ENCODE data around the gene R3HDM2.

- TF ChIP-seq POLR2A (IDR thresholded peaks at IDR 0.05) = no peak
- no peak for TF ChIP-seq CTCF (IDR thresholded peaks at IDR 0.05 in 8 of 11, conservative IDR thresholded peaks at IDR 0.05 in 3 of 11)
- TF ChIP-seq POLR2AphosphoS5 (IDR thresholded peaks at IDR 0.05) = no peak
Observed at GRCh38 chr12:57268264-57268663, 162.6 kb downstream of the R3HDM2 start.
